Endothelial cell of umbilical vein (primary cell): Measurements from ENCODE around the gene MCTP2. TPM values are rescaled to one million over a fixed set of nuclear protein-coding genes. Genes with fewer than 3 reads are reported as not detected.

Experiments used
- BruUV-seq: library from RNA; stranded (reverse); fragments of 400-500 nt; replicated peaks from 2 replicates; lab custom pipeline; 2021; lab: Mats Ljungman, UMichigan
- CTCF ChIA-PET: fragments of 300-600, 350-600 bp; sonication (Branson Sonifier 250); formaldehyde crosslinking; loops from one replicate; lab custom pipeline; 2021; ENCODE audit warnings: antibody characterized with exemption, inconsistent platforms; lab: Charles Lee
- POLR2A ChIA-PET: fragments of 300-600, 350-600 bp; sonication (Branson Sonifier 250); formaldehyde crosslinking; loops from one replicate; lab custom pipeline; 2021; ENCODE audit warnings: antibody characterized with exemption, inconsistent platforms; lab: Charles Lee
- DNase-seq: peaks from one replicate; pipeline ENCODE4 v3.0.0-alpha.2; 2011; ENCODE audit warnings: low read depth, low spot score
- FAIRE-seq: peaks from 2 replicates; lab custom pipeline; 2011; peaks lifted over from hg19 to GRCh38; lab: Jason Lieb, UNC
- H2AFZ ChIP-seq: 2 replicates; pipeline ENCODE4 v1.6.0; 2012; ENCODE audit warnings: low read depth, low read length, control low read depth, inconsistent platforms
- H3K27ac ChIP-seq: 2 replicates; pipeline ENCODE4 v1.5.1; 2011; ENCODE audit warnings: low read depth, mild to moderate bottlenecking, control low read depth, low read length, moderate library complexity; ENCODE audit not compliant: insufficient read depth
- H3K27me3 ChIP-seq, 2 experiments: 2 replicates each; pipeline versions ENCODE4 v1.6.0 to v1.6.1; 2011; ENCODE audit warnings: low read length in 2 of 2, mixed read lengths in 1 of 2; ENCODE audit not compliant: control insufficient read depth in 2 of 2, insufficient read depth in 2 of 2
- H3K36me3 ChIP-seq, 2 experiments: 2 replicates in 1 of 2; 3 replicates in 1 of 2; pipeline ENCODE4 v1.5.1; 2011; ENCODE audit warnings: low read length in 2 of 2, mild to moderate bottlenecking in 1 of 2, moderate library complexity in 1 of 2; ENCODE audit not compliant: control insufficient read depth in 2 of 2, insufficient read depth in 2 of 2; ENCODE audit errors: extremely low read depth in 1 of 2
- H3K4me1 ChIP-seq: 3 replicates; pipeline ENCODE4 v1.5.1; 2011; ENCODE audit warnings: mild to moderate bottlenecking, low read length; ENCODE audit not compliant: control insufficient read depth, insufficient read depth; ENCODE audit errors: extremely low read depth
- H3K4me2 ChIP-seq: 2 replicates; pipeline ENCODE4 v1.6.1; 2011; ENCODE audit warnings: low read length, control low read depth, mixed read lengths; ENCODE audit not compliant: insufficient read depth
- H3K4me3 ChIP-seq, 3 experiments: fragments of 200-600 bp in 1 of 3; sonication (generic), shearing (Covaris generic) in 1 of 3; replicated peaks in 1 of 3; 2 replicates each; pipeline ENCODE4 v1.5.1; 2011 to 2016; ENCODE audit warnings: control low read depth in 3 of 3, low read length in 3 of 3, mild to moderate bottlenecking in 2 of 3, inconsistent platforms in 1 of 3, low read depth in 1 of 3, moderate library complexity in 1 of 3; ENCODE audit not compliant: insufficient read depth in 1 of 3
- H3K79me2 ChIP-seq: 2 replicates; pipeline ENCODE4 v1.6.0; 2012; ENCODE audit warnings: low read length, inconsistent platforms; ENCODE audit not compliant: control insufficient read depth, insufficient read depth
- H3K9ac ChIP-seq: replicated peaks from 2 replicates; pipeline ENCODE3; 2011; ENCODE audit warnings: low read length, control low read depth; ENCODE audit not compliant: insufficient read depth; ENCODE audit errors: extremely low read depth
- H3K9me1 ChIP-seq: replicated peaks from 3 replicates; pipeline ENCODE4 v1.6.0; 2011; ENCODE audit warnings: mild to moderate bottlenecking, low read length; ENCODE audit not compliant: control insufficient read depth, insufficient read depth; ENCODE audit errors: extremely low read depth
- H3K9me3 ChIP-seq: replicated peaks from 2 replicates; pipeline ENCODE4 v1.5.1; 2012; ENCODE audit warnings: low read length, inconsistent platforms; ENCODE audit not compliant: control insufficient read depth, insufficient read depth
- H4K20me1 ChIP-seq: replicated peaks from 2 replicates; pipeline ENCODE3; 2011; ENCODE audit warnings: mild to moderate bottlenecking, low read length; ENCODE audit not compliant: control insufficient read depth, insufficient read depth; ENCODE audit errors: extremely low read depth
- CTCF ChIP-seq, 2 donors: IDR thresholded peaks; 1 replicate in 1 of 2; 2 replicates in 1 of 2; pipeline ENCODE4 v1.5.1; 2011; ENCODE audit warnings: low read length in 2 of 2, mild to moderate bottlenecking in 2 of 2, moderate library complexity in 2 of 2, control low read depth in 1 of 2, inconsistent platforms in 1 of 2, low read depth in 1 of 2; ENCODE audit not compliant: insufficient read depth in 1 of 2; ENCODE audit errors: extremely low read depth in 1 of 2
- EZH2 ChIP-seq: IDR thresholded peaks from 2 replicates; pipeline ENCODE4 v1.6.1; 2012; ENCODE audit warnings: borderline replicate concordance, low read depth, mild to moderate bottlenecking, moderate library complexity, low read length, inconsistent platforms; ENCODE audit not compliant: severe bottlenecking
- FOS ChIP-seq: IDR thresholded peaks from 2 replicates; pipeline ENCODE4 v1.6.1; 2011; ENCODE audit warnings: mild to moderate bottlenecking, low read length, moderate library complexity, borderline replicate concordance; ENCODE audit not compliant: insufficient read depth
- GATA2 ChIP-seq: IDR thresholded peaks from 2 replicates; pipeline ENCODE4 v1.7.0; 2011; ENCODE audit warnings: low read depth, mild to moderate bottlenecking, moderate library complexity, mixed read lengths, low read length; ENCODE audit not compliant: insufficient read length, insufficient read depth
- JUN ChIP-seq: IDR thresholded peaks from 2 replicates; pipeline ENCODE4 v1.6.1; 2011; ENCODE audit warnings: borderline replicate concordance, low read depth; ENCODE audit not compliant: insufficient read length, insufficient read depth
- MAX ChIP-seq: IDR thresholded peaks from 2 replicates; pipeline ENCODE4 v1.6.1; 2011; ENCODE audit not compliant: insufficient read depth, insufficient read length
- MYC ChIP-seq: IDR thresholded peaks from one replicate; pipeline ENCODE4 v1.6.1; 2011; ENCODE audit warnings: mild to moderate bottlenecking, low read depth, low read length
- POLR2A ChIP-seq: IDR thresholded peaks from 2 replicates; pipeline ENCODE4 v1.6.1; 2012; ENCODE audit warnings: low read depth, mild to moderate bottlenecking, control low read depth, low read length
- POLR2AphosphoS5 ChIP-seq: IDR thresholded peaks from 2 replicates; pipeline ENCODE4 v1.6.1; 2012; ENCODE audit warnings: low read depth, mild to moderate bottlenecking, control low read depth, low read length, moderate library complexity; ENCODE audit not compliant: insufficient read depth
- dilution Hi-C: fragments of 300-500 bp; cut with MboI; formaldehyde crosslinking; loops from one replicate; pipeline ENCODE4 v1.15.0; 2019; ENCODE audit warnings: low sequenced_read_pairs; ENCODE audit not compliant: extremely low pct_ligation_motif_present
- intact Hi-C: fragments of 100-400 bp; cut with micrococcal nuclease; formaldehyde crosslinking; loops from one replicate; pipeline ENCODE4 v1.10.0; 2022
- polyA plus RNA-seq, 4 experiments: library from polyadenylated mRNA; depleted of rRNA in 3 of 4; stranded (reverse) in 3 of 4; unstranded in 1 of 4; fragments of >200 nt; gene quantifications; 2 replicates each; pipeline versions ENCODE4 v1.2.1 to v1.2.3, GENCODE V29; 2011 to 2012; ENCODE audit warnings: missing spikeins in 1 of 4
- total RNA-seq: library from RNA; stranded (reverse); gene quantifications from 2 replicates; pipeline ENCODE4 v1.2.3, GENCODE V29; 2021

MCTP2 gene
- total and polyA plus RNA-seq, 2 donors (not counting 3 experiments of a cell fraction or from before 2014, with no cell fraction given), result 0.01 to 0.75 TPM

DNA sequence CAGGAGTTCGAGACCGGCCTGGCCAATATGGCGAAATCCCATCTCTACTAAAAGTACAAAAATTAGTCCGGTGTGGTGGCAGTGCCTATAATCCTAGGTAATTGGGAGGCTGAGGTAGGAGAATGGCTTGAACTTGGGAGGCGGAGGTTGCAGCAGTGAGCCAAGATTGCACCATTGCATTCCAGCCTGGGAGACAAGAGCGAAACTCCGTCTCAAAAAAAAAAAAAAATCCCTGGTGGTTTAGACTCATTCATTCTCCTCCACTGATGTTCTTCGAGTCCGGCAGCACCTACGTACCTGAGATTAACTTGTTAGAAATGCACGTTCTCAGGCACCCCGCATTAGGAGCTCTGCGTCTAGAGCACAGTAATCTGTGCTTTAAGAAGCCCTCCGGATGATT is 3.7 kb downstream of the MCTP2 start:
- dilution Hi-C loops (no loop called here), intact Hi-C loops (no loop called here)
- Histone ChIP-seq H3K4me3 (no peak overlapping the region), H4K20me1 (no peaks in the 10 kb centered on the region), H3K36me3 (no peaks in the 10 kb centered on the region), H3K27ac (no peak overlapping the region), H3K4me1 (no peaks in the 10 kb centered on the region), H2AFZ (no peak overlapping the region), H3K9me3 (no peaks in the 10 kb centered on the region), H3K9me1 (no peaks in the 10 kb centered on the region), H3K9ac (no peak overlapping the region), H3K79me2 (no peaks in the 10 kb centered on the region), H3K27me3 (peaks cover 0 to 4% of the 10 kb centered on the region in 2 experiments), H3K4me2 (no peak overlapping the region)
- no peak for TF ChIP-seq MAX
- no peak for TF ChIP-seq EZH2
- TF ChIP-seq POLR2A, result no peak
- TF ChIP-seq GATA2, result no peak
- no peak for TF ChIP-seq CTCF (IDR thresholded peaks at IDR 0.05; ENCODE audit: extremely low read depth in 1 of 2, insufficient read depth in 1 of 2, low read depth in 1 of 2, low read length in 2 of 2)
- TF ChIP-seq FOS, result no peak
- no peak for TF ChIP-seq MYC
- TF ChIP-seq JUN, result no peak
- no peak for TF ChIP-seq POLR2AphosphoS5
- POLR2A ChIA-PET, result no interaction called here
- CTCF ChIA-PET, result no interaction called here
- BruUV-seq, result no TSS peak
- DNase-seq (no peak), FAIRE-seq (no peak)
